Right lobe of liver (tissue), 4 donors: ENCODE data around the gene LRRC7.

Source experiments
- POLR2A ChIP-seq: fragments of 450-650 bp; IDR thresholded peaks from one replicate; pipeline ENCODE4 v1.6.1; 2017; ENCODE audit warnings: antibody characterized with exemption, mild to moderate bottlenecking
- TF ChIP-seq, protein P1 (sequence below), 4 donors: fragments of 200-600 bp in 3 of 4; fragments of 450-650 bp in 1 of 4; IDR thresholded peaks; one replicate each; pipeline versions ENCODE4 v1.5.1 to v1.8.0; 2016 to 2022; ENCODE audit warnings: antibody characterized with exemption in 4 of 4, mild to moderate bottlenecking in 2 of 4
- donor health status: DM: no; HTN: no; CAD: no.
- donor health status: DM: no; HTN: no; CAD: no.
- donor health status: DM: no; HTN: yes; CAD: no.

GRCh38 chr1:70142075-70142474 is 574.4 kb downstream of the LRRC7 start:
- TF ChIP-seq, protein P1, sequence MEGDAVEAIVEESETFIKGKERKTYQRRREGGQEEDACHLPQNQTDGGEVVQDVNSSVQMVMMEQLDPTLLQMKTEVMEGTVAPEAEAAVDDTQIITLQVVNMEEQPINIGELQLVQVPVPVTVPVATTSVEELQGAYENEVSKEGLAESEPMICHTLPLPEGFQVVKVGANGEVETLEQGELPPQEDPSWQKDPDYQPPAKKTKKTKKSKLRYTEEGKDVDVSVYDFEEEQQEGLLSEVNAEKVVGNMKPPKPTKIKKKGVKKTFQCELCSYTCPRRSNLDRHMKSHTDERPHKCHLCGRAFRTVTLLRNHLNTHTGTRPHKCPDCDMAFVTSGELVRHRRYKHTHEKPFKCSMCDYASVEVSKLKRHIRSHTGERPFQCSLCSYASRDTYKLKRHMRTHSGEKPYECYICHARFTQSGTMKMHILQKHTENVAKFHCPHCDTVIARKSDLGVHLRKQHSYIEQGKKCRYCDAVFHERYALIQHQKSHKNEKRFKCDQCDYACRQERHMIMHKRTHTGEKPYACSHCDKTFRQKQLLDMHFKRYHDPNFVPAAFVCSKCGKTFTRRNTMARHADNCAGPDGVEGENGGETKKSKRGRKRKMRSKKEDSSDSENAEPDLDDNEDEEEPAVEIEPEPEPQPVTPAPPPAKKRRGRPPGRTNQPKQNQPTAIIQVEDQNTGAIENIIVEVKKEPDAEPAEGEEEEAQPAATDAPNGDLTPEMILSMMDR (IDR thresholded peaks at IDR 0.05) = no peak
- TF ChIP-seq POLR2A = no peak
